ENCODE measurements around the gene ADAMTS18. TPM values are rescaled to one million over a fixed set of nuclear protein-coding genes. Genes with fewer than 3 reads are reported as not detected.

Gene ADAMTS18
- total and polyA plus RNA-seq, 8 donors: 0.03 to 0.52 (median 0.14) TPM; not detected in 1

- FAIRE-seq (no peak), DNase-seq (no peak), ATAC-seq (no peak)
- Histone ChIP-seq H3K27me3 (no peaks in the 10 kb centered on the region), H3K36me3 (no peaks in the 10 kb centered on the region), H3K4me3 (no peak overlapping the region), H3K27ac (no peak overlapping the region), H3K9me3 (no peaks in the 10 kb centered on the region), H3K4me1 (peaks cover 4 to 8% (median 5%) of the 10 kb centered on the region in 3 donors)
- intact Hi-C loops (cut with DNase I): no loop called here
- WGBS, 2 donors: 52 to 76% methylated on average over 4 of the region's 4 CpGs
- no peak for TF ChIP-seq CTCF (IDR thresholded peaks at IDR 0.05)
Observed at GRCh38 chr16:77376358-77376757, 58.5 kb downstream of the ADAMTS18 start.

GRCh38 chr16:77375396-77375795 is 59.4 kb downstream of the ADAMTS18 start:
- H3K27me3 ChIP-seq: no peaks in the 10 kb centered on the region
- no peak for DNase-seq
- peaks cover 4 to 8% (median 5%) of the 10 kb centered on the region in 3 donors for H3K4me1 ChIP-seq
- no peak overlapping the region for H3K4me3 ChIP-seq
- no peak for ATAC-seq
- H3K36me3 ChIP-seq: no peaks in the 10 kb centered on the region
- H3K9me3 ChIP-seq: no peaks in the 10 kb centered on the region
- no peak overlapping the region for H3K27ac ChIP-seq
- intact Hi-C loops (cut with DNase I): no loop called here
- FAIRE-seq: no peak
- WGBS, 2 donors: 91 to 94% methylated on average over 7 of the region's 7 CpGs
- no peak for TF ChIP-seq CTCF (IDR thresholded peaks at IDR 0.05)

- no peaks in the 10 kb centered on the region for H3K36me3 ChIP-seq
- FAIRE-seq (no peak), ATAC-seq (peak in 2 of 4 donors; percentile 64 to 73), DNase-seq (no peak)
- 5 to 9% methylated on average over 1 of the region's 1 CpG for WGBS, 2 donors
- TF ChIP-seq CTCF (IDR thresholded peaks at IDR 0.05): no peak
- H3K9me3 ChIP-seq: no peaks in the 10 kb centered on the region
- H3K27ac ChIP-seq: no peak overlapping the region
- intact Hi-C loops (cut with DNase I): no loop called here
- H3K27me3 ChIP-seq: no peaks in the 10 kb centered on the region
- peaks cover 4 to 8% (median 5%) of the 10 kb centered on the region in 3 donors for H3K4me1 ChIP-seq
- no peak overlapping the region for H3K4me3 ChIP-seq
Observed at GRCh38 chr16:77374384-77374783, 60.5 kb downstream of the ADAMTS18 start.

GRCh38 chr16:77373726-77374125 is 61.1 kb downstream of the ADAMTS18 start:
- no peak for TF ChIP-seq CTCF (IDR thresholded peaks at IDR 0.05)
- DNase-seq (no peak), FAIRE-seq (no peak), ATAC-seq (no peak)
- Histone ChIP-seq H3K4me3 (no peak overlapping the region), H3K4me1 (peaks cover 4 to 8% (median 5%) of the 10 kb centered on the region in 3 donors), H3K27ac (no peak overlapping the region), H3K27me3 (no peaks in the 10 kb centered on the region), H3K36me3 (no peaks in the 10 kb centered on the region), H3K9me3 (no peaks in the 10 kb centered on the region)
- intact Hi-C loops (cut with DNase I): no loop called here
- 64 to 66% methylated on average over 3 of the region's 3 CpGs for WGBS, 2 donors

- ATAC-seq (no peak), DNase-seq (no peak), FAIRE-seq (no peak)
- 73 to 83% methylated on average over 6 of the region's 6 CpGs for WGBS, 2 donors
- H3K4me1 ChIP-seq: no peaks in the 10 kb centered on the region
- no peaks in the 10 kb centered on the region for H3K36me3 ChIP-seq
- no peak for TF ChIP-seq CTCF (IDR thresholded peaks at IDR 0.05)
- H3K27me3 ChIP-seq: no peaks in the 10 kb centered on the region
- H3K4me3 ChIP-seq: no peak overlapping the region
- intact Hi-C loops (cut with DNase I): no loop called here
- no peak overlapping the region for H3K27ac ChIP-seq
- H3K9me3 ChIP-seq: no peaks in the 10 kb centered on the region
Observed at GRCh38 chr16:77364770-77365169, 70.1 kb downstream of the ADAMTS18 start.
